B cell (primary cell): ENCODE results near the gene CARMIL1. TPM values are rescaled to one million over a fixed set of nuclear protein-coding genes. Genes with fewer than 3 reads are reported as not detected.

Experiments used
- ATAC-seq: fragments of 200-7000 bp; cut with Tn5 transposase; one replicate; pipeline ENCODE4 v1.10.0; 2021; ENCODE audit warnings: low read depth, mild to moderate bottlenecking, moderate number of reproducible peaks, moderate library complexity
- CTCF ChIA-PET: fragments of 350-600 bp; sonication (Branson Sonifier 250); formaldehyde crosslinking; loops from one replicate; lab custom pipeline; 2021; ENCODE audit warnings: antibody characterized with exemption, inconsistent platforms; lab: Charles Lee
- POLR2A ChIA-PET: fragments of 350-600 bp; sonication (Branson Sonifier 250); formaldehyde crosslinking; loops from one replicate; lab custom pipeline; 2021; ENCODE audit warnings: antibody characterized with exemption; lab: Charles Lee
- DNase-seq: peaks from one replicate; pipeline ENCODE4 v3.0.0; 2013
- H2AFZ ChIP-seq: 2 replicates; pipeline ENCODE4 v1.6.1; 2012; ENCODE audit warnings: mild to moderate bottlenecking, low read depth, low read length; ENCODE audit not compliant: insufficient read depth, poor library complexity, severe bottlenecking
- H3K27ac ChIP-seq, 2 donors: 1 replicate in 1 of 2; 2 replicates in 1 of 2; pipeline ENCODE4 v1.5.1; 2012 to 2013; ENCODE audit warnings: low read length in 2 of 2, mild to moderate bottlenecking in 2 of 2, moderate library complexity in 1 of 2
- H3K27me3 ChIP-seq, 4 experiments: fragments of 200-600 bp in 1 of 4; sonication (generic) in 1 of 4; replicated peaks in 1 of 4; 1 replicate in 2 of 4; 2 replicates in 2 of 4; pipeline versions ENCODE4 v1.6.1 to v1.7.0; 2013 to 2016; ENCODE audit warnings: low read length in 3 of 4, mild to moderate bottlenecking in 2 of 4, mixed read lengths in 1 of 4, moderate library complexity in 1 of 4; ENCODE audit not compliant: insufficient read depth in 4 of 4, control insufficient read depth in 3 of 4; ENCODE audit errors: control extremely low read depth in 1 of 4
- H3K36me3 ChIP-seq, 2 experiments: replicated peaks in 1 of 2; 1 replicate in 1 of 2; 2 replicates in 1 of 2; pipeline versions ENCODE4 v1.6.1 to v1.7.1; 2013; ENCODE audit warnings: low read length in 1 of 2; ENCODE audit not compliant: insufficient read depth in 2 of 2, control insufficient read depth in 1 of 2; ENCODE audit errors: control extremely low read depth in 1 of 2, extremely low read depth in 1 of 2
- H3K4me1 ChIP-seq, 2 donors: fragments of 200-600 bp in 1 of 2; sonication (generic) in 1 of 2; 1 replicate in 1 of 2; 2 replicates in 1 of 2; pipeline versions ENCODE4 v1.5.1 to v1.6.1; 2013 to 2017; ENCODE audit warnings: low read length in 2 of 2; ENCODE audit not compliant: control insufficient read depth in 2 of 2, insufficient read depth in 2 of 2
- H3K4me2 ChIP-seq: replicated peaks from 2 replicates; pipeline ENCODE3; 2012; ENCODE audit warnings: mild to moderate bottlenecking, low read depth, low read length; ENCODE audit not compliant: poor library complexity, severe bottlenecking
- H3K4me3 ChIP-seq, 5 experiments: fragments of 200-600 bp in 1 of 5; sonication (generic) in 1 of 5; 1 replicate in 3 of 5; 2 replicates in 2 of 5; pipeline versions ENCODE4 v1.5.1 to v1.7.0; 2011 to 2016; ENCODE audit warnings: low read length in 4 of 5, mild to moderate bottlenecking in 4 of 5, low read depth in 2 of 5, control low read depth in 1 of 5, moderate library complexity in 1 of 5; ENCODE audit not compliant: insufficient read depth in 1 of 5; ENCODE audit errors: control extremely low read depth in 1 of 5, extremely low read depth in 1 of 5
- H3K79me2 ChIP-seq: fragments of 200-600 bp; sonication (generic); one replicate; pipeline ENCODE4 v1.6.0; 2016; ENCODE audit warnings: low read length; ENCODE audit not compliant: control insufficient read depth, insufficient read depth
- H3K9ac ChIP-seq: fragments of 200-600 bp; sonication (generic); 2 replicates; pipeline ENCODE4 v1.6.1; 2017; ENCODE audit warnings: mild to moderate bottlenecking, low read length, moderate library complexity
- H3K9me3 ChIP-seq, 3 donors: one replicate each; pipeline versions ENCODE4 v1.6.1 to v1.7.1; 2013; ENCODE audit warnings: low read length in 2 of 3; ENCODE audit not compliant: control insufficient read depth in 2 of 3, insufficient read depth in 1 of 3; ENCODE audit errors: control extremely low read depth in 1 of 3
- H4K20me1 ChIP-seq: 2 replicates; pipeline ENCODE4 v1.6.0; 2012; ENCODE audit warnings: mild to moderate bottlenecking, low read length; ENCODE audit not compliant: insufficient read depth, control insufficient read depth, poor library complexity, severe bottlenecking
- H3K27ac Mint-ChIP-seq: one replicate; pipeline ENCODE4 v1.8.0; 2021; ENCODE audit warnings: mixed read lengths
- H3K27me3 Mint-ChIP-seq: one replicate; pipeline ENCODE4 v1.8.0; 2021; ENCODE audit warnings: mixed read lengths
- H3K4me1 Mint-ChIP-seq: one replicate; pipeline ENCODE4 v1.8.0; 2021; ENCODE audit warnings: mixed read lengths
- H3K4me3 Mint-ChIP-seq: one replicate; pipeline ENCODE4 v1.8.0; 2021; ENCODE audit warnings: mixed read lengths
- H3K9me3 Mint-ChIP-seq: one replicate; pipeline ENCODE4 v1.8.0; 2022; ENCODE audit warnings: mixed read lengths; ENCODE audit not compliant: insufficient read depth
- CTCF ChIP-seq: fragments of 200-600 bp; IDR thresholded peaks from one replicate; pipeline ENCODE4 v1.8.0; 2022; ENCODE audit warnings: antibody characterized with exemption, mild to moderate bottlenecking
- EZH2 ChIP-seq: IDR thresholded peaks from 2 replicates; pipeline ENCODE4 v1.6.1; 2012; ENCODE audit warnings: borderline replicate concordance, low read depth, mild to moderate bottlenecking, moderate library complexity, low read length; ENCODE audit not compliant: insufficient read depth, poor library complexity, severe bottlenecking
- WGBS: methylation state at CpG from one replicate; pipeline ENCODE4 v1.1.5; 2013; ENCODE audit warnings: missing lambda C conversion rate; ENCODE audit not compliant: insufficient coverage; 5-methylcytosine and 5-hydroxymethylcytosine counted together
- intact Hi-C: fragments of 100-400 bp; cut with micrococcal nuclease; formaldehyde crosslinking; loops from one replicate; pipeline ENCODE4 v1.10.0; 2022
- polyA plus RNA-seq: library from polyadenylated mRNA; depleted of rRNA; stranded (reverse); fragments of >200 nt; gene quantifications from 2 replicates; pipeline ENCODE4 v1.2.3, GENCODE V29; 2012
- total RNA-seq, 2 donors: library from RNA; stranded (reverse); fragments of 120-200 nt in 1 of 2; gene quantifications; 1 replicate in 1 of 2; 2 replicates in 1 of 2; pipeline versions ENCODE4 v1.2.3 to v1.2.4, GENCODE V29; 2013 to 2022

Gene CARMIL1
- total and polyA plus RNA-seq, 2 donors (not counting 1 experiment from before 2014, with no cell fraction given): 7.5 to 11.0 TPM

GRCh38 chr6:25290306-25291060 is 11.3 kb downstream of the CARMIL1 start:
- intact Hi-C loops: no loop called here
- no peaks in the 10 kb centered on the region for H3K9me3 ChIP-seq
- Mint-ChIP-seq H3K4me1 (peaks cover 3% of the 10 kb centered on the region), H3K9me3 (no peaks in the 10 kb centered on the region), H3K27me3 (no peaks in the 10 kb centered on the region), H3K27ac (no peak overlapping the region), H3K4me3 (no peak overlapping the region)
- H4K20me1 ChIP-seq: no peaks in the 10 kb centered on the region
- H3K27me3 ChIP-seq: no peaks in the 10 kb centered on the region
- H3K4me3 ChIP-seq: no peak overlapping the region
- ATAC-seq: no peak
- H3K9ac ChIP-seq: no peak overlapping the region
- no peak for TF ChIP-seq EZH2
- TF ChIP-seq CTCF: no peak
- H3K79me2 ChIP-seq: peaks cover 8% of the 10 kb centered on the region
- no peaks in the 10 kb centered on the region for H3K4me1 ChIP-seq
- H3K36me3 ChIP-seq: no peaks in the 10 kb centered on the region
- 87% methylated on average over 4 of the region's 5 CpGs for WGBS
- DNase-seq: no peak
- no peak overlapping the region for H3K27ac ChIP-seq
- ChIA-PET CTCF (no interaction called here), POLR2A (no interaction called here)
- H3K4me2 ChIP-seq: no peak overlapping the region
- H2AFZ ChIP-seq: no peak overlapping the region

- Histone ChIP-seq H3K36me3 (no peaks in the 10 kb centered on the region), H3K4me3 (no peak overlapping the region), H4K20me1 (no peaks in the 10 kb centered on the region), H3K27me3 (no peaks in the 10 kb centered on the region), H3K9me3 (no peaks in the 10 kb centered on the region), H3K4me2 (no peak overlapping the region), H2AFZ (no peak overlapping the region), H3K9ac (no peak overlapping the region), H3K4me1 (peaks cover 7 to 12% of the 10 kb centered on the region in 2 donors), H3K79me2 (peaks cover 8% of the 10 kb centered on the region), H3K27ac (no peak overlapping the region)
- DNase-seq: no peak
- POLR2A ChIA-PET: no interaction called here
- CTCF ChIA-PET: interaction anchor here (0.6 to 1.9 kb wide), 3 partner anchors 13 to 197 kb away, joined by 3 to 5 read pairs (median 4); partner anchors contain the start of gene CARMIL1
- ATAC-seq: no peak
- no peak overlapping the region for H3K4me3 Mint-ChIP-seq
- TF ChIP-seq EZH2 (no peak), CTCF (no peak)
- no peaks in the 10 kb centered on the region for H3K27me3 Mint-ChIP-seq
- WGBS: no CpG with 5 or more reads among the region's 4 CpGs
- H3K27ac Mint-ChIP-seq: no peak overlapping the region
- H3K4me1 Mint-ChIP-seq: peaks cover 18% of the 10 kb centered on the region
- no peaks in the 10 kb centered on the region for H3K9me3 Mint-ChIP-seq
- intact Hi-C loops: no loop called here
Observed at GRCh38 chr6:25292384-25292783, 13.2 kb downstream of the CARMIL1 start.
